ENCODE data around the gene LIN28A.

- TF ChIP-seq POLR2A (IDR thresholded peaks at IDR 0.05) (no peak), CTCF (IDR thresholded peaks at IDR 0.05) (no peak)
Measured at GRCh38 chr1:26362331-26362730, 48.3 kb upstream of the LIN28A start.
